Sigmoid colon (tissue), 4 donors: ENCODE results near the gene ZNF280C.
"Not testable (repeated sequence)": the region's sequence is repeated elsewhere in the genome, so short reads cannot be mapped to it uniquely, and the experiment has no call there.

Experiments
- EP300 ChIP-seq, 4 donors: sonication (generic); formaldehyde crosslinking; IDR thresholded peaks; one replicate each; pipeline ENCODE4 v1.6.1; 2017; ENCODE audit warnings: antibody characterized with exemption in 4 of 4
- POLR2A ChIP-seq, 2 donors: fragments of 450-650 bp; IDR thresholded peaks; one replicate each; pipeline ENCODE4 v1.6.1; 2016; ENCODE audit warnings: antibody characterized with exemption in 2 of 2, mild to moderate bottlenecking in 2 of 2, moderate library complexity in 2 of 2
- POLR2AphosphoS5 ChIP-seq, 4 donors: sonication (generic); formaldehyde crosslinking; IDR thresholded peaks; one replicate each; pipeline ENCODE4 v1.6.1; 2017; ENCODE audit warnings: antibody characterized with exemption in 4 of 4
- TF ChIP-seq, protein P1 (sequence below), 4 experiments: fragments of 450-650 bp in 3 of 4; fragments of 200-600 bp in 1 of 4; IDR thresholded peaks; one replicate each; pipeline ENCODE4 v1.5.1; 2016 to 2019; ENCODE audit warnings: antibody characterized with exemption in 4 of 4, mild to moderate bottlenecking in 3 of 4, moderate library complexity in 2 of 4

DNA sequence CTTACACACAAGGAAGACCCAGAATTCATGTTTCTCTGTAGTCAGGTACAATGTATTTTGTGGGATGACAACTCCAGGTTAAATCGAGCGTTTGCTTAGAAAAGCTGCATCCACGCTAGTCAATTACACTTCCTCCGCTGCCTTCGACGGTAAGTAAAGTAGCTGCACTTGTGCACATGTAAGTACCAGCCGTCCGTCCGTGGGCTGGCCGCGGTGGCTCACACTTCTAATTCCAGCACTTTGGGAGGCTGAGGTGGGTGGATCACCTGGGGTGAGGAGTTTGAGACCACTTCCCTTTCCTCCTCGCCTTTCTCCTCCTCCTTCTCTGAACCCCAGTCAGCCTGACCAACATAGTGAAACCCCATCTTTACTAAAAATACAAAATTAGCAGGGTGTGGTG, 692 bp upstream of the ZNF280C start:
- not testable (repeated sequence) for TF ChIP-seq EP300, POLR2A, POLR2AphosphoS5 (IDR thresholded peaks at IDR 0.05)
- TF ChIP-seq, protein P1, sequence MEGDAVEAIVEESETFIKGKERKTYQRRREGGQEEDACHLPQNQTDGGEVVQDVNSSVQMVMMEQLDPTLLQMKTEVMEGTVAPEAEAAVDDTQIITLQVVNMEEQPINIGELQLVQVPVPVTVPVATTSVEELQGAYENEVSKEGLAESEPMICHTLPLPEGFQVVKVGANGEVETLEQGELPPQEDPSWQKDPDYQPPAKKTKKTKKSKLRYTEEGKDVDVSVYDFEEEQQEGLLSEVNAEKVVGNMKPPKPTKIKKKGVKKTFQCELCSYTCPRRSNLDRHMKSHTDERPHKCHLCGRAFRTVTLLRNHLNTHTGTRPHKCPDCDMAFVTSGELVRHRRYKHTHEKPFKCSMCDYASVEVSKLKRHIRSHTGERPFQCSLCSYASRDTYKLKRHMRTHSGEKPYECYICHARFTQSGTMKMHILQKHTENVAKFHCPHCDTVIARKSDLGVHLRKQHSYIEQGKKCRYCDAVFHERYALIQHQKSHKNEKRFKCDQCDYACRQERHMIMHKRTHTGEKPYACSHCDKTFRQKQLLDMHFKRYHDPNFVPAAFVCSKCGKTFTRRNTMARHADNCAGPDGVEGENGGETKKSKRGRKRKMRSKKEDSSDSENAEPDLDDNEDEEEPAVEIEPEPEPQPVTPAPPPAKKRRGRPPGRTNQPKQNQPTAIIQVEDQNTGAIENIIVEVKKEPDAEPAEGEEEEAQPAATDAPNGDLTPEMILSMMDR (IDR thresholded peaks at IDR 0.05) = not testable (repeated sequence)
